Activated CD8-positive, alpha-beta memory T cell treated with anti-CD3 and anti-CD28 coated beads for 48 hours (primary cell): ENCODE results near the gene RASSF5.

Experiments used
- DNase-seq, 3 experiments: peaks; one replicate each; pipeline ENCODE4 v3.0.0-alpha.2; 2020; ENCODE audit warnings: low read depth in 2 of 3, low spot score in 2 of 3

RASSF5 gene

GRCh38 chr1:206583707-206584648, 76.6 kb downstream of the RASSF5 start:
- peak; percentile 56 to 86 (median 74) for DNase-seq

- no peak for DNase-seq
Observed at GRCh38 chr1:206584683-206585082, 77.4 kb downstream of the RASSF5 start.

- DNase-seq, result no peak
Observed at GRCh38 chr1:206586501-206587445, 79.4 kb downstream of the RASSF5 start.

GRCh38 chr1:206587904-206588303, 80.6 kb downstream of the RASSF5 start:
- DNase-seq, result no peak

GRCh38 chr1:206588492-206588891, 81.2 kb downstream of the RASSF5 start:
- no peak for DNase-seq

GRCh38 chr1:206589206-206589605, 81.9 kb downstream of the RASSF5 start:
- no peak for DNase-seq

- DNase-seq, result no peak
Observed at GRCh38 chr1:206590025-206590758, 82.9 kb downstream of the RASSF5 start.

- DNase-seq, result no peak
Observed at GRCh38 chr1:206591226-206591625, 83.9 kb downstream of the RASSF5 start.

GRCh38 chr1:206591696-206592095, 84.4 kb downstream of the RASSF5 start:
- no peak for DNase-seq

GRCh38 chr1:206593351-206593925, 86.1 kb downstream of the RASSF5 start:
- no peak for DNase-seq

- no peak for DNase-seq
Observed at GRCh38 chr1:206595581-206596318, 88.4 kb downstream of the RASSF5 start.

- no peak for DNase-seq
Observed at GRCh38 chr1:206596319-206596666, 89.0 kb downstream of the RASSF5 start.

- DNase-seq, result no peak
Observed at GRCh38 chr1:206600527-206600926, 93.2 kb downstream of the RASSF5 start.

- no peak for DNase-seq
Observed at GRCh38 chr1:206604861-206605260, 97.5 kb downstream of the RASSF5 start.

GRCh38 chr1:206606867-206607266, 99.5 kb downstream of the RASSF5 start:
- no peak for DNase-seq

- no peak for DNase-seq
Observed at GRCh38 chr1:206608108-206608698, 100.9 kb downstream of the RASSF5 start.

GRCh38 chr1:206609229-206609991, 102.1 kb downstream of the RASSF5 start:
- DNase-seq, result no peak

GRCh38 chr1:206612129-206612876, 105.0 kb downstream of the RASSF5 start, which contains the start of gene EIF2D:
Gene EIF2D, minus strand, starts transcription at chr1:206612465. Its CDS starts 123 bp downstream, at chr1:206612342.
- peak; percentile 91 to 94 (median 93) for DNase-seq
